NK-92 (cell line): ENCODE results near the gene PRR29.

Experiments
- DNase-seq: peaks from one replicate; lab custom pipeline; 2025; ENCODE audit not compliant: unreplicated experiment; lab: John Stamatoyannopoulos, UW

Gene PRR29

DNA sequence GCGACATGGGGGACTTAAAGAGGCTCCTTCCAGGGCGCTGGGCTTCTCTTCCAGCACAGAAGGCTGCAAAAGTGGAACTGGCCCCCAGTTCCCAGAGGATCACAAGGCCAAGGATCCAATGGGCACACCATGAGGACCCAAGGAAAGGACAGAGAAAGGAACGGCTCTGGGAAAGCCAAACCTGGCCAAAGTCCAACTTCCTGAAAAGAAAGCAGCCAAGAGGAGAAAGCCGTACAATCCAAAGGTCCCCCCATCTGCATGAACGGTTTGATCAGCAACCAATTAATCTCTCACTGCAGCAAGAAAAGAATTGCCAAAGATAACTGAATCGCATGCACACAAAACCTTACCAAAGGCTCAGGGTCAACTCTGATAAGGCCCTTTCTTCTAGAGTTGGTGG lies 42.1 kb downstream of the PRR29 start:
- no peak for DNase-seq

DNA sequence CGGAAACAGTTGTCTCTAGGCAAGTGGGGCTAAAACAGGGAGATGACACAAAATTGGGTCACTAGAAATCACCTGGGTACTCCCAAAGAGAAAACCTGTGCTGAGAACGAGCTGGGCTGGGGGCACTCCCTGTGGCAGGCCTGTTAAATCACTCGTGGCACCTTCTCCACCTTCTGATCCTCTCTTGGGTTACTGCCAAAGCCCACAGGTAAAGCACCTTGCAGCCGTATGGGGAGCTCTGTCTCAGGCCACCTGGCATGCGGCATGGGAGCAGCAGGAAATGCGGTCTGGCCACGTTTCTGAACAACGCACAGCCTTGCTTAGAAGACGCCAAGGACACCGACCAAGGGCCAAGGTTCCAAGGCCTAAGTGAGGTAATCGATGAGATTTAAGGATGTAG lies 43.8 kb downstream of the PRR29 start:
- DNase-seq: no peak

DNA sequence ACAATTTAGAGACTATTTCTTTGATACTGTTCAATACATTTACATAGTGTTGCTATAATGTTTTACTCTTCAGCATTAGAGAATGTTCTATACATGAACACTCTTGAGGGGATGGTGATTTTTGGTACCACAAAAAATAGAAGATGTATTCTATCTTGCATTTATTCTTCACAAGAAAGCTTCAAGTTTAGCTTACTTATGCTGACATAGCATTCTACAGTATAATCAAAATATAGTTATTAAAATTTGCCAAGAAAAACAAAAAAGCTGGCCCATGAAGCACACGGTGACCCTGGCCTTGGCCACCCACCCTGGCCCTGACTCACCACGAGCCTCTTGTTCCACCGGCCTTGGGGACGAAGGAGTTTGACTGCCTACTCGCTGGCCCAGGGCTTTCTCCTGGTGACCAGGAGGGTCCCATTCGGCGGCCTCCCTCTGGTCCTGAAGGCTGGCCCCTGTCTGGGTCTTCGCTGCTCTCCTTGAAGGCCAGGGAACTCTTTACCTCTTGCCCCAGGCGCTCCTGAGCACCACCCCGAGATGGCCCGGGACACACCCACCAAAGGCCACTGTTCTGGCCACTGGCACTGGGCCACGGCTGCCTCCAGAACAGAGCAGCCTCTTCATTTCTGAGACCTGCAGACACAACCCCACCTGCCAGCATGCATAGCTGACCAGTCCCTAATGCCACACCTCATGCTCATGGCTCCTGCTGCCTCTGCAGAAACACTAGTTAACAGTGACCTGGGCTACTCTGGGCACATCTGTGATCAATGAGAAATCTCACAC lies 44.7 kb downstream of the PRR29 start:
- no peak for DNase-seq

DNA sequence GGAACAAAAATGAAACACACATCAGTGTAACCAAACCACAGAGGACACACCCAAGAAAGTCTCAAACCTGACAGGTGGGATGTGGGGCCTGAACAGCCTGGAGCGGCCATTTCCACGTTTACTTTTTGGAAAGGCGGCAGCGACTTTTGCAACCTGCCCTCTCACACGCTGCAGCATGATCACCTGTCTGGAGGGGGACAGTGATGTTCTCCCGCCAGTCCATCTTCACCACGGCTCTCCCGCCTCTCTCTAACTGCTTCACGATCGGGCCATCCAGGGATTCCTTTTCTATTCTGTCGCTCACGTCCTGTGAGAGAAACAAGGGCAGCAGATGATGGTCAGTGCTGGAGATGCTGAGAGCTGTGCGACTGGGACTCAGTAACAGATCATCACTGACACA lies 47.0 kb downstream of the PRR29 start:
- no peak for DNase-seq

DNA sequence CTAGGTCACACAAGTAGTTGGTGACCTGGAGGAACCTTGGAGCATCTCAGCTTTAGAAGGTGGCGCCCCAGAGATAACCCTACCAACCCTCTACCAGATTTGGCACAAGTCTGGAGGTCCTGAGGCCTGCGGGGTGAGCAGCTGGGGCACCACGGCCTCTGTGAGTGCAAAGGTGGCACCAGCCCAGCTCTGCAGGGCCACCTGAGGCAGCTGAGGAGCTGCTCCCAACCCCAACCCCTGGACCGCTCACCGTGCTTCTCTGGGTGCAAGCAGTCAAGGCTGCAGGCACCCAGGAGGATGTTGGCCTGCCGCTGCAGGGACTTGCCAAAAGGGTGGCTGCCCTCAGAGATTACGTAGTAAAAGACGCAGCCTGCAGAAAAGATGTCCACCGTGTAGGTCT lies 50.7 kb downstream of the PRR29 start:
- DNase-seq: no peak

DNA sequence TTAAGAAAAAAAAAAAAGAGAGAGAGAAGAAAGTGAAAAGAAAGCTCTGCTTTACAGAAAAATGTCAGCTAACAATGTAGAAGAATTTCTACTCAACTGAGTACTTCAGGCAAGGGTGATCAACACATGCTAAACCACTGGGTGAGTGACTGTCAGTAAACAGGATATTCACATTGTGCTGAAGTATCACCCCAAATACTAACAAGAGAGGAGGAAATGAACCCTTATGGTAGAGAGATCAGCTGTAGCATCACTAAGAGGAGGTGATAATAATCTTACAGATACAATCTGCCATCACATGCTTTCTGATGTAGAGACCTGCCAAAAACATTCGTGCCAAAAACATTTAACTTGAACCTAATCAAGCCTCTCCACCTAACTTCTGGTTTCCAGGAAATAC lies 53.0 kb downstream of the PRR29 start:
- no peak for DNase-seq

DNA sequence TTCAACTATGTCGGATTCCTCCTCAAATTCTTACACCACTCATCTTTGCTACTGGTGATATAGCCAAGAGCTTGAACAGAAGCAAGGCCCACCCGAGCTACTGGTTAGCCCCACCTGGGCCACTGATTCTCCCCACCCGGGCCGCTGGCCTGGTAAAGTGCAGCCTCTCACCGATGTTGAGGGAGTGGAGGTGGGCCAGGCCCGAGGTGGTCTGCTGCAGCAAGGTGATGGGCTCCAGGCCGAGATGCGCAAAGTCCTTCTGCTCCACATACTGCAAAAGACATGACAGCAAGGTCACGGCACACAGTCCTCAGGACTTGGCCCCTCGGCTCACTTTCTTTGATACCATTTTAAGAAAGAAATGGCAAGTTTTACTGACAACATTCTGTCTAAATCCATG lies 55.0 kb downstream of the PRR29 start:
- no peak for DNase-seq
